GM21786 (cell line): Measurements from ENCODE around the gene CXCL8.

ENCODE experiments used
- ATAC-seq: cut with Tn5 transposase; IDR thresholded peaks from one replicate; pipeline ENCODE4 v1.9.1; 2021; ENCODE audit not compliant: unreplicated experiment

Gene CXCL8

DNA sequence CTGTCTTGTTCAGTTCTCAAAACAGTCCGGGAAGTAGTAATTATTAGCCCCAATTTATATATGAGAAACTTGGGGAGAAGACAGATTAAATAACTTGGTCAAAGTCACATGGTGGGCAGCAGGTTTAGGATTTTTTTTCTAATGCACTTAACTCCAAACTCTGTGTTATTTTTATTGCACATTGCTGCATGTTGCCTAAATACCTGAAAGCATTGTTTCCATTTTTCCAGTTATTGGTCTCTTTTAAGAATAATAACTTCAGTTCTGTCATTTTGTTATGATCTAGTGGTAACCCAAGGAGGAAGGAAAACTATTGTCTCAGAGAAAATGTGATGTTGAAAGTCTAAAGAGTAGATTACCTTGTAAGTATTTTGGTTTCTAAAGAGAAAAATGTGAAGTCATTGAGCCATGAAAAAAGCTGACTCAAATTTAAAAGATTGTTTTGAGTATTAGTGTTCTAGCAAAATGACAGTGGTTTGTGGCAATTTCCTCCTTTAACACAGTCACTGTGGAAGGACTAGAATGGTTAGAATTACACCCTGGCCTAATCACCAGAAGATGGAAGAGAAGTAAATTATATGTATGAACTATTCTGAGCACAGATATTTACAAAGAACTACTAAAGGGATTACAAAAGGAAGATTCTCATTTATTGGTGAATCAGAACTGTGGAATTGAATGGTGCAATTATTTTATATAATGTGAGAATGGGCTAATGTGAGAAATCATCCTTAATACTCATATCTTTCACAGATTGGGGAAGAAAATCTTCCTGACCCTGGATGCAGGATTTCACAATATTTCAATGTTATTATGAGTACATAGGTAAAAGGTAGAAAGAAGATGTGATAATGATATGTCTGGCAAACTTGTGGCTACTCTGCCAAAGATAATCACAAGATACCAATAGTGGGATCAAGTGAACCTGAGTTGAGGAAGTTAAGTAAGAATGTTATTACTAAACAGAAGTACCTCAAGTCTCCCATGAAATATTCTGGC, 21.7 kb upstream of the CXCL8 start:
- ATAC-seq, result peak; percentile 97

DNA sequence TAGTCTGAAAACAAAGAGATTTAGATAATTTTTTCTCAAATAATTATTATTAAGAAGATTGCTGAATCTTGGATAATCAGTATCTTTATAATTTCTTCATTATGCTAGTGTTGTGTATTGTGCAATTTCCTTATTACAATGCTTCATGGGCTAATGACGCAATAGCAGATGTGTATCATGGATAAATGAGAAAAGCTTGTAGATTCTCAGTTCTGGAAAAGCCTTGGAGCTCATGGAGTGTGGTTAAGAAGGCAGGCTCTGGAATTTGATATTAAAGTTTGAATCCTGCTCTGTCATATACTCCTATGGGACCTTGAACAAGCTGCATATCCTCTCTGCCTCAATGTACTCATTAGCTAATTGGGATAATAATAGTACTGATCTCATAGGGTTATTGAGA, 18.9 kb upstream of the CXCL8 start:
- ATAC-seq, result no peak

DNA sequence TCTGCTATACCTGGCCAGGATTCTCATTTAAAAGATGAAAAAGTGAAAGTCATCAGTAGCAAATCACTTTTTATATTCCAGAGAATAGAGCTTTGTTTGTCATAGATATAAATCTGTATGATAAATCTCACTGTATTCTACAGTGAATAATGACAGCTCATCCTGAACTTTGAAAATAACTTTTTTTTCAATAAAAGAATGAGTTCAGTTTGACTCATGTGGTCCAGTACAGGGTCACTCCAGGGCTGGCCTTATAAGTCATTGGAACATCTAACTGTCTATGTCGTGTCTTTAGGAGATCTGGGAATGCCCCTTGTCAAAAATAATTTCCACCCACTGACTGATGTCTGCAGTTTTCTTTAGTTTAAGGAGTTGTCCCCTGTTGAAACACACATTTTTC, 18.5 kb upstream of the CXCL8 start:
- ATAC-seq, result no peak

DNA sequence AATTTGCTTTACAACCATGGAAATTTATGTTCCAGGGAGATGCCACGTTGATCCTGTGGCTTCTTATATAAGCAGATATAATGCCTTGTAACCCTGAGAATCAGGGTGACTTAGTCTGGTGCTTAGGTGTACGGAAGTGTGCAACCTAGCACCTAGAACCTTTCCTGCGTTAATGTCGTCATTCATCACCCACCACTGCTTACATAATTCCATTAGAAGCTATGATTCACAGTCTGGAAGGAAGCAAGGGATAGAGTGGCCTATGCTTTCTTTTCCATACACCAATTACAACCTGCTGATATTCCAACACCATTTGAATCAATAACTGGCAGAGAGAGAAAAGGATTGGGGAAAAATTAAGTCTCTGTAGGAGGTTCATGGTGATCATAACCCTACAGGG, 17.3 kb upstream of the CXCL8 start:
- no peak for ATAC-seq

DNA sequence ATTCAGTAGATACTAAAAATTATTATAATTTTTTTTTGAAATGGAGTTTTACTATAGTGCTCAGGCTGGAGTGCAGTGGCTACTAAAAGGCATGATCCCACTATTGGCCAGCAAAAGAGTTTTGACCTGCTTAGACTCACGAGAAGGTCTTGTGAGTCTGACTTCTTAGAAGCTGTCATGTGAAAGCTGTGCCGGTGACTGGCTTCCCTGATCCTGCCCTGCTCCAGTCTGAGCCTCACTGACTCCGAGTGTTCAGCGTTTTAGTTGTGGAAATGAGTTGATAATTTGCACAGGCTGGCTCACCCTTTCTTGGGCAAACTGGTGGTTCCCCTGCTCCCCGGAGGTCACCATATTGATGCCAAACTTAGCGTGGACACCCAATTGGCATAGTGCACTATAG, 16.4 kb upstream of the CXCL8 start:
- ATAC-seq, result no peak

DNA sequence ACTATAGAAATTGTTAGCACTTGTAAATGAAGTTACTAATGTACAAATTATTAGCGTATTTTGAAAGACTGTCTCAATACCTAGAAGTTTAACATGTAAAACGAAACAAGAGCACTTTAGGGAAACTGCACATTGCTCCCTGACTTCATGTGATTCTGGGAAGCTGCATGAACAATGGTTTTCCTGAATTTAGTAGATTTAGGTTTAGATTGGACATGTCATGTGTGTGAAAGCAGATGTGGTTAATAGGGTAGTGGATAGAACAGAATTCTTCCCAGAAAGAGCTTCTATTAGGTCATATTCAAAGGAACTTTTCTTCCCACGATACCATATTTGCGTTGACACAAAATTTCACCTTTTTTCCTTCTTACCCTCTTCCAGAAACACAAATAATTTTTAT, 14.9 kb upstream of the CXCL8 start:
- no peak for ATAC-seq

DNA sequence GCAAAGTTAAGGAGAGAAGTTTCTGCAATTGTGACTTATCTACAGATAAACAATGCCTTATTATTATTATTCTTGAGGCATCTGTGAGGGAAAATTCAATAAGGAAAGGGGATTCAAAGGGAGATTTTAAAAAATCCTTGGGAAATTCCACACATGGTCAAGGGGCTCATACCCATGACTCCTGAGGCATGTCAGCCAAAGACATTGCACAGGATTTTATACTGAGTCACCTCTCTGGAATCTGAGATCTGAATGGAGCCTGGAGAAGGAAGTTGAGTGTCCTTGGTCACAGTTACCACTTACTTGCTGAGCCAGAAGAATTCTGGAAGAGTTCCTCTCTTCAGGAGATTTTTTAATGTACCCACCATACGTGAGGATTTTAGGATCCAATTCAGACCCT, 14.4 kb upstream of the CXCL8 start:
- ATAC-seq, result no peak

DNA sequence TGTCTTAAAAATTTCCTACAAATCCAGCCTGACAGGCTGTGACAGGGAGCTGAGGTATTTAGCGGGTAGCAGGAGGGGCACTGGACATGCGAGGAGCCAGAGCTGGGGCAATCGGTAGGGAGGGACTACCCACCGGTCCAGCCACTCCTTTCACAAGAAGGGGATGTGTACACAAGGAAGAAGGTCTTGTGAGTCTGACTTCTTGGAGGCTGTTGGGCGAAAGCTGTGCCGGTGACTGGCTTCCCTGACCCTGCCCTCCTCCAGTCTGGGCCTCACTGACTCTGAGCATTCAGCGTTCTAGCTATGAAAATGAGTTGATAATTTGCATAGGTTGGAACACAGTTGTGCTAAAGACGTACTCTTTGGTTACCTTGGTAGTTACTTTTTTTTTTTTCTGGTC, 12.7 kb upstream of the CXCL8 start:
- ATAC-seq, result no peak

DNA sequence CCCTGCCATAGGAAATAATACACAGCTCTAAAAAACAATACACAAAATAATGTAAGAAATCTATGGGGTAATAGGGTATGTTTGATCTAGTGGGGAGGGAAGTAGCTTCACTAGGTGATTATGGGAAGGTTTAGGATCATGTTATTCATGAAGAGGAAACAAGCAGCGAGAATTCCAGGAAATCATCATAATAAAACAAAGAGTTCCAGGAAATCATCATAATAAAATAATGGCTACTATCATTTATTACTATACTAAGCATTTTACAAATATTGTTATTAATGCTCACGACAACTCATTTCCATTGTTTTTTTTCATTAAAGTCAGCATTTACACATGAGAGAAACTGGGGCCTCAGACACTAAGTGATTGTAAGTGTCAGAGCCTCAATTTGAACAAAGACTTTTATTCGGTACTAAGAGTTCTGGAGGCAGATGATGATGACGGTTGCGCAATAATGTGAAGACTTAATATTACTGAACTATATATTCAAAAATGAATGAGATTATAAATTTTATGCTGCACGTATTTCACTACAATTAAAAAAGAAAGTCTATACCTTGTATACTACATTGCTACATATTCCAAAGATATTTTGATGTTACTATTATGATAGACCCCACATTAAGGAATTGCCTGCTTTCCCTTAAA, 12.2 kb upstream of the CXCL8 start:
- ATAC-seq, result no peak

GRCh38 chr4:73729534-73730165, 10.7 kb upstream of the CXCL8 start:
- ATAC-seq, result peak; percentile 82

GRCh38 chr4:73730292-73730691, 10.1 kb upstream of the CXCL8 start:
- no peak for ATAC-seq

- no peak for ATAC-seq
Measured at GRCh38 chr4:73730867-73731266, 9.5 kb upstream of the CXCL8 start.

GRCh38 chr4:73731968-73732610, 8.3 kb upstream of the CXCL8 start:
- ATAC-seq, result no peak

DNA sequence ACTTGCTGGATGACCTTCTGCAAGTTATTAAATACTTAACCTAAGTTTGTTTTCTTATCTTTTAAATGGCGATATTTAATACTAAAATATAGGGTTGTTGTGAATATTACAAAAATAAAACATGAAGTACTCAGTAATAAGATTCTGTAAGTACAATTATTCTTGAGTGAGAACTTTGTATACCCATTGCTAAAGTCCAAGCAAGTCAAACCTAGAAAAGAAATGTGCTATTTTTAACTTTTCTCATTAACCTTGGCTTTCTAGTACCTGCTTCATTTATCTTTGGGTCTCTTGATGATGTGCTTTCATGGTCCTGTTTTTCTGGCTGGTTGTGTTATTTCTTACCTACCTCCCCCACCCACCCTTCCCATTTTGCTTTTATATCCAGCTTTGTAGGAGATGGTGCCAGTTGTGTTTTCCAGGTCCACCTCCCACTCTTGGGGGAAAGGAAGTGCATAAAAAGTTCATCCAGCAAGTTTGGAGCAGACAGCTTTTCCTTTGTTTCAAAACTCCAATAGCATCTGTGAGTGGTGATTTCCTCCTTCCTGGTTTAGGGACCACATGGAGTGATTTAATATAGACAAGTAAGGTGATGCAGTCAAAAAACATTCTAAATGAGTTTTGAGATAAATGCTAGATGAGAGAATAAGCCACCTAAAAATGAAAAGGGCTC, 7.5 kb upstream of the CXCL8 start:
- ATAC-seq, result no peak

DNA sequence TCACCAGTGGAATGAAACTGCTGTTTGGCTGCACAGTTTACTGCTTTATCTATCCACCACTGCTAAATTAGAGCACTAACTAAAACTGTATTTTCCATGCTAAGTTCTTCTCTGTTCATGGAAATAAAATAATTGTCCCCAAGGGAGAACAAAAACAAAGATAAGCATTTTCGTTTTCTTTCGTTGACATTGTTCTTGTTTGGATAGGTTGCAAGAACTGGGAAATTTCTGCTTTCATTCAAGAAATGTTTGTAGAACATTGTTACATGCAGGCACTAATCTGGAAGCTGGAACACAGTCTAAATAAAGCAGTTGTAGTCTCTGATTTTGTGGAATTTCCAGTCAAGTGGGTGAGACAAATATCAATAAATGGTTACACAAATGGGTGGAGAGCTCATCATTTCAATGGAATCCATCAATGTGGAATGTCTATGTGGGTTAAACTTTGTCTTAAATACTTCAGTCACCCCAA, 5.8 kb upstream of the CXCL8 start:
- no peak for ATAC-seq

DNA sequence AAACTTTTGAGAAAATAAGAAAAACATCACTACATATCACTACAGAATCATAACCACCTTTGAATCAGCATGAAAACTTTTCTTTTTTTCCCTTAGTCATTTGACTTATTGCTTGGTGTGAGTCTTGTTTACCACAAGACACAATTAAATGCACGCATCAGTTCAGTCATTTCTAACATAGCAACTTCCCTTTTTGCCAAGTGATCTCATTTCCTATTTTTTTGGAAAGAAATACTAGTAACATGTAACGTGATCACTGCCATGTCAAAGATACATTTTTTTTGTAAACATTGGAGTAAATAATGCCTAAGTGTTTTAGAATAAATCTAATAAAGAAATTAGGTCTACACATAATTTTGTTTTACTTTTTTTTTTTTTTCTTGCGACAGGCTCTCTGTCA, 5.1 kb upstream of the CXCL8 start:
- ATAC-seq, result peak; percentile 88

GRCh38 chr4:73741031-73741749, 821 bp downstream of the CXCL8 start:
- no peak for ATAC-seq

- ATAC-seq, result no peak
Measured at GRCh38 chr4:73741750-73742489, 1.6 kb downstream of the CXCL8 start.

- ATAC-seq, result no peak
Measured at GRCh38 chr4:73742490-73743160, 2.3 kb downstream of the CXCL8 start.
